Activated naive CD8-positive, alpha-beta T cell treated with anti-CD3 and anti-CD28 coated beads, Interleukin-2, amount 10 ng/mL, durations not matched to agents 7 days and 5 days (primary cell): Measurements from ENCODE around the gene ATP1B4. TPM values are rescaled to one million over a fixed set of nuclear protein-coding genes. Genes with fewer than 3 reads are reported as not detected.

Source experiments
- ATAC-seq: fragments of 150-1000 bp; cut with Tn5 transposase; one replicate; pipeline ENCODE4 v1.10.0; 2021; ENCODE audit warnings: low read depth, moderate library complexity
- POLR2A ChIA-PET: fragments of 350-600 bp; sonication (Branson Sonifier 250); formaldehyde crosslinking; loops from one replicate; lab custom pipeline; 2021; ENCODE audit warnings: antibody characterized with exemption; lab: Charles Lee
- DNase-seq: peaks from one replicate; pipeline ENCODE4 v3.0.0; 2021
- H3K27ac Mint-ChIP-seq: one replicate; pipeline ENCODE4 v1.8.0; 2022; ENCODE audit warnings: mild to moderate bottlenecking, mixed read lengths
- H3K27me3 Mint-ChIP-seq: one replicate; pipeline ENCODE4 v1.8.0; 2022; ENCODE audit warnings: mild to moderate bottlenecking, moderate library complexity, mixed read lengths
- H3K36me3 Mint-ChIP-seq: one replicate; pipeline ENCODE4 v1.8.0; 2021; ENCODE audit warnings: mild to moderate bottlenecking, mixed read lengths
- H3K4me1 Mint-ChIP-seq: one replicate; pipeline ENCODE4 v1.8.0; 2021; ENCODE audit warnings: mixed read lengths
- H3K4me3 Mint-ChIP-seq: one replicate; pipeline ENCODE4 v1.8.0; 2022; ENCODE audit warnings: mild to moderate bottlenecking, moderate library complexity, mixed read lengths
- H3K9me3 Mint-ChIP-seq: one replicate; pipeline ENCODE4 v1.8.0; 2021; ENCODE audit warnings: mixed read lengths
- total RNA-seq, 2 experiments: library from RNA; stranded (reverse); gene quantifications; one replicate each; pipeline ENCODE4 v1.2.3, GENCODE V29; 2021

ATP1B4 gene
- total RNA-seq, 2 experiments from 2014 or later = not detected

- no peak for DNase-seq
- POLR2A ChIA-PET = no interaction called here
- ATAC-seq = no peak
- Mint-ChIP-seq H3K36me3 (no peaks in the 10 kb centered on the region), H3K4me1 (no peaks in the 10 kb centered on the region), H3K9me3 (no peaks in the 10 kb centered on the region), H3K27ac (no peak overlapping the region), H3K27me3 (no peaks in the 10 kb centered on the region), H3K4me3 (no peak overlapping the region)
Observed at GRCh38 chrX:120401301-120401700, 39.4 kb downstream of the ATP1B4 start.

DNA sequence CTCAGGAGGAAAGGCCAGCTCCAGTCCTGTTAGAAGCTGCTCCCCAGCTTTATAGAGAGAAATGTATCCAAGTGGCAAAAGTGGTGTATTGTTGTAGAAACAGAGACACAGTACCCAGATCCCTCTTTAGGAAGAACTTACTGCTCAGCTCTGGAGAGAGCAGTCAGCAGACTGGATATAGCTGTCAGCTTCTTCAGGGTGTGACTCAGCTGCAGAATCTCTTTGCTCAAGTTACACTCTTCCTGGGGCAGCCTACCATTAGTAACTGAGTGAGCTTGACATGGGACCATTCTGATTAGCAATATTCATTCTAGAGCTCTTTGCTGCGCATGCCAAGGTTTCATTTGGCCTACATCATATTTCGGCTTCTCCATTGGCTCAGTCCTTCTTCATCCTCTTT lies 40.5 kb downstream of the ATP1B4 start:
- Mint-ChIP-seq H3K9me3 (no peaks in the 10 kb centered on the region), H3K4me1 (no peaks in the 10 kb centered on the region)

GRCh38 chrX:120406638-120407037 lies 44.7 kb downstream of the ATP1B4 start:
- DNase-seq (no peak), ATAC-seq (no peak)
- H3K36me3 Mint-ChIP-seq = peaks cover 2% of the 10 kb centered on the region
- H3K27me3 Mint-ChIP-seq = no peaks in the 10 kb centered on the region
- no peak overlapping the region for H3K27ac Mint-ChIP-seq
- POLR2A ChIA-PET = no interaction called here
- H3K9me3 Mint-ChIP-seq = peaks cover 7% of the 10 kb centered on the region
- no peak overlapping the region for H3K4me3 Mint-ChIP-seq
- no peaks in the 10 kb centered on the region for H3K4me1 Mint-ChIP-seq

More for the DNA sequence above, 40.5 kb downstream of the ATP1B4 start:
- no peak for DNase-seq
- no peaks in the 10 kb centered on the region for H3K27me3 Mint-ChIP-seq
- POLR2A ChIA-PET = no interaction called here
- H3K27ac Mint-ChIP-seq = no peak overlapping the region
- H3K36me3 Mint-ChIP-seq = no peaks in the 10 kb centered on the region
- ATAC-seq = no peak
- no peak overlapping the region for H3K4me3 Mint-ChIP-seq

DNA sequence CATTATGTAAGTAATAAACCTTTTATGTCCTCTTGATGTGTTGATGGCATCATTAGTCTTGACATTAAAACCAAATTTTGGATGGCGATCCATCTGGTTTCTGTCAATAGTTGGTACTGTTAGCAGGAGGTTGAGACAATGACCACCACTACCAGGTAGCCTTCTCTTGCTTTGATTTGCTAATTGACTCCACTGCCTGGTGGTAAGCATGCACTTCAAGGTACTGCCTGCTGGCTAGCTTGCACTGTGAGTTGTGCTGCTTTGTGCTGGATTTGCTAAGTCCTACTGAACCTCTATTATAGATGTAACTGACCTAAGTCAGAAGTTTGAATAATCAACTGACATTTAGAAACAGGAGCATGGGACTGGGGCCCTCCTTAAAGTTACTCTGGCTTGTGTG lies 46.3 kb downstream of the ATP1B4 start:
- Mint-ChIP-seq H3K9me3 (peaks cover 7% of the 10 kb centered on the region), H3K27ac (no peak overlapping the region), H3K27me3 (no peaks in the 10 kb centered on the region), H3K36me3 (peaks cover 2% of the 10 kb centered on the region), H3K4me1 (no peaks in the 10 kb centered on the region), H3K4me3 (no peak overlapping the region)
- POLR2A ChIA-PET = no interaction called here
- DNase-seq = no peak
- ATAC-seq = no peak

DNA sequence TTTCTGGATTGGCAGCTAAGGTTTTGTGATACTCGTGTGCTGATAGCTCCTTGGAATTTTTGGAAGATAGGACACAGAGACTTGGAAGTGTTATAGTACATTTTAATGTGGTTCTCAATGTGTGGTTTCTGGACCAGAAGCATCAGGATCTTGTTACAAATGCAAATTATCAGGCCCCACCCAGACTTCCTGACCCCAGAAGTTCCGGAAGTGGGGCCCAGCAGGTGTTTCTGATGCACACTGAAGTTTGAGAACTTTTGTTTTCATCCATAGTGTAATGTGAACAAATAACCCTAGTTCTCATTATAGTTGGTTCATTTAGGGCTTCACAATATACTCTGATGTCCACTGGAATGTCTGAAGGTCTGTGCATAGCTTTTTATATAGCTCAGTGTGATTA lies 57.6 kb downstream of the ATP1B4 start:
- no peaks in the 10 kb centered on the region for H3K27me3 Mint-ChIP-seq
- peaks cover 6% of the 10 kb centered on the region for H3K4me1 Mint-ChIP-seq
- H3K36me3 Mint-ChIP-seq = no peaks in the 10 kb centered on the region
- H3K4me3 Mint-ChIP-seq = peak overlapping the region; percentile 48
- peak overlapping the region; percentile 82 for H3K27ac Mint-ChIP-seq
- POLR2A ChIA-PET = no interaction called here
- no peaks in the 10 kb centered on the region for H3K9me3 Mint-ChIP-seq
- no peak for ATAC-seq
- no peak for DNase-seq

DNA sequence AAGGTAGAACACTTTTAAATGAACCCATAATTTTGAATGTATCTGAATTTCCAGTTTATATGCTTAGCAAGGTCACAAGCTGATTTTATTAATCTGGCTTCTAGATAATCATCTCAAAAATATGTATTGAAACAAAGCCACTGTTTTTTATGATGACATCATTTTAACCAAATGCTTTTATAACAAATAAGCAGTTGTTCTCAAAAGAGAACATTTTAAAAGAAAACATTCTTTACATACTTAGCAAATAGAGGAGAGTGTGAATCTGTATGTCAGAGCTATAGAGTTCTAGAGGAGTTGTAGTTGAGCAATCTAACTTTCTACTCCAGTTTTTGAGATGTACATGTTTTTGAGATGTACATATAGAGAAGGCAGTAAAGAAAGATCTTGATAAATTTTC lies 64.7 kb downstream of the ATP1B4 start:
- H3K4me1 Mint-ChIP-seq = peaks cover 5% of the 10 kb centered on the region
- H3K9me3 Mint-ChIP-seq = no peaks in the 10 kb centered on the region
- H3K27ac Mint-ChIP-seq = no peak overlapping the region
- DNase-seq (no peak), ATAC-seq (no peak)
- H3K36me3 Mint-ChIP-seq = no peaks in the 10 kb centered on the region
- H3K4me3 Mint-ChIP-seq = no peak overlapping the region
- POLR2A ChIA-PET = no interaction called here
- no peaks in the 10 kb centered on the region for H3K27me3 Mint-ChIP-seq

- Mint-ChIP-seq H3K27me3 (no peaks in the 10 kb centered on the region), H3K4me1 (peaks cover 5% of the 10 kb centered on the region), H3K9me3 (no peaks in the 10 kb centered on the region), H3K36me3 (peaks cover 14% of the 10 kb centered on the region), H3K4me3 (no peak overlapping the region), H3K27ac (no peak overlapping the region)
- no peak for DNase-seq
- ATAC-seq = no peak
- POLR2A ChIA-PET = interaction anchor here (0.6 kb wide), 1 partner anchor 41 kb away, joined by 4 read pairs; no protein-coding TSS in a partner anchor
Observed at GRCh38 chrX:120428309-120428708, 66.4 kb downstream of the ATP1B4 start.

DNA sequence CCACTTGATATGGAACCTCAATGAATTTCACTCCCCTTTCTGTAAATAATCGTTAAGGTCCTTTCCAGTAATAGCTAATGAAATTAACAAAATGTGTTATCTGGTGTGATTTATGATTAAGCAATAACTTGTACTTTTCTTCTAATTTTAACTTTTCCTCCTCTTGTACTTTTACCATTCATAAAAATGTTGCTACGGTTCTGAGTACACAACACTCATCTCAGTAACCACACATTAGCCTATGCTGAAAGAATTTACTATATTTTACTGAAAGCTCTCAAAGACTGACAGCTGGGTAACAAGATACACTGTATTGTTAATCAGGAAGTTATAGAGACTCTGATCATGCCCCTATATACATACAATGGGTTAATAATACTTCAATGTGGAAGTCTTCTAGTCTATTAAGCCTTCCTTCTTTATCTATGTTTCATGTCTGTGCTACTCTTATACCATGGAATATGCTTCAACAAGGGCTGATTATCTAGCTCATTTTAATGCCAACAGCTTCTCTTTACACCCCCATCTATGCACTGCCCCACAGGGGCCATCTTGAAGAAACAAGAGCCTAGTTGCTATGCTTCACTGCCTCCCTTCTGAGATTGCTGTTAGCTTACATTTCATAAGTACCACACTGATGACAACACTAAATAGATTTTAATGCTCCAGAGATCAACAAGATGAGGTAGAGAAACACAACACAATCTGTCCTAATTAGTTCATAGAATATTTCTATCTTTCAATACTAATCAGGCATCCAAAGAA lies 68.1 kb downstream of the ATP1B4 start:
- H3K36me3 Mint-ChIP-seq = peaks cover 15% of the 10 kb centered on the region

More for the DNA sequence above, 68.1 kb downstream of the ATP1B4 start:
- Mint-ChIP-seq H3K27me3 (no peaks in the 10 kb centered on the region), H3K27ac (no peak overlapping the region), H3K4me1 (peaks cover 5% of the 10 kb centered on the region), H3K4me3 (no peak overlapping the region), H3K9me3 (no peaks in the 10 kb centered on the region)
- DNase-seq = no peak
- ATAC-seq = no peak
- POLR2A ChIA-PET = no interaction called here

Other genes starting within 250 kb of the ATP1B4 start
- under 1 TPM in 1 of 2 experiments, not detected in 1; 0.42 TPM for gene RHOXF1, start 246.2 kb upstream of the ATP1B4 start, total RNA-seq
- gene RHOXF2, start 203.5 kb upstream of the ATP1B4 start, total RNA-seq = not detected
- 10 to 100 TPM; 19.0 to 21.1 TPM for gene ZBTB33, start 111.3 kb upstream of the ATP1B4 start, total RNA-seq
- gene TMEM255A, start 50.6 kb upstream of the ATP1B4 start, total RNA-seq = under 1 TPM; 0.14 to 0.34 TPM
- 10 to 100 TPM; 41.8 to 41.9 TPM for gene LAMP2, start 107.2 kb downstream of the ATP1B4 start, total RNA-seq
- gene CUL4B, start 198.9 kb downstream of the ATP1B4 start, total RNA-seq = 10 to 100 TPM; 40.7 to 41.3 TPM
- 10 to 100 TPM; 40.5 to 42.1 TPM for gene MCTS1, start 242.0 kb downstream of the ATP1B4 start, total RNA-seq